ENCODE measurements around the gene SPOCK2.
A peak's percentile ranks its signal among the peaks of the same experiment; 100 is the strongest.

Gene SPOCK2

DNA sequence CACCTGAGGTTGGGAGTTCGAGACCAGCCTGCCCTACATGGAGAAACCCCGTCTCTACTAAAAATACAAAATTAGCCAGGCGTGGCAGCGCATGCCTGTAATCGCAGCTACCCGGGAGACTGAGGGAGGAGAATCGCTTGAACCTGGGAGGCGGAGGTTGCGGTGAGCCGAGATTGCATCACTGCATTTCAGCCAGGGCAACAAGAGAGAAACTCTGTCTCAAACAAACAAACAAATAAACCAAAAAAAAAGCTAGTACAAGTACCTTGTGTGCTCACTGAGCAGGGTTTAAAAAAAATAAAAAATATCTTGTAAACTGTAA, 11.2 kb upstream of the SPOCK2 start:
- TF ChIP-seq, protein P1, sequence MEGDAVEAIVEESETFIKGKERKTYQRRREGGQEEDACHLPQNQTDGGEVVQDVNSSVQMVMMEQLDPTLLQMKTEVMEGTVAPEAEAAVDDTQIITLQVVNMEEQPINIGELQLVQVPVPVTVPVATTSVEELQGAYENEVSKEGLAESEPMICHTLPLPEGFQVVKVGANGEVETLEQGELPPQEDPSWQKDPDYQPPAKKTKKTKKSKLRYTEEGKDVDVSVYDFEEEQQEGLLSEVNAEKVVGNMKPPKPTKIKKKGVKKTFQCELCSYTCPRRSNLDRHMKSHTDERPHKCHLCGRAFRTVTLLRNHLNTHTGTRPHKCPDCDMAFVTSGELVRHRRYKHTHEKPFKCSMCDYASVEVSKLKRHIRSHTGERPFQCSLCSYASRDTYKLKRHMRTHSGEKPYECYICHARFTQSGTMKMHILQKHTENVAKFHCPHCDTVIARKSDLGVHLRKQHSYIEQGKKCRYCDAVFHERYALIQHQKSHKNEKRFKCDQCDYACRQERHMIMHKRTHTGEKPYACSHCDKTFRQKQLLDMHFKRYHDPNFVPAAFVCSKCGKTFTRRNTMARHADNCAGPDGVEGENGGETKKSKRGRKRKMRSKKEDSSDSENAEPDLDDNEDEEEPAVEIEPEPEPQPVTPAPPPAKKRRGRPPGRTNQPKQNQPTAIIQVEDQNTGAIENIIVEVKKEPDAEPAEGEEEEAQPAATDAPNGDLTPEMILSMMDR (IDR thresholded peaks at IDR 0.05) = no peak
- DNase-seq (ENCODE audit: low spot score) = no peak
- Histone ChIP-seq H3K4me3 (no peak overlapping the region), H3K27ac (no peak overlapping the region)

DNA sequence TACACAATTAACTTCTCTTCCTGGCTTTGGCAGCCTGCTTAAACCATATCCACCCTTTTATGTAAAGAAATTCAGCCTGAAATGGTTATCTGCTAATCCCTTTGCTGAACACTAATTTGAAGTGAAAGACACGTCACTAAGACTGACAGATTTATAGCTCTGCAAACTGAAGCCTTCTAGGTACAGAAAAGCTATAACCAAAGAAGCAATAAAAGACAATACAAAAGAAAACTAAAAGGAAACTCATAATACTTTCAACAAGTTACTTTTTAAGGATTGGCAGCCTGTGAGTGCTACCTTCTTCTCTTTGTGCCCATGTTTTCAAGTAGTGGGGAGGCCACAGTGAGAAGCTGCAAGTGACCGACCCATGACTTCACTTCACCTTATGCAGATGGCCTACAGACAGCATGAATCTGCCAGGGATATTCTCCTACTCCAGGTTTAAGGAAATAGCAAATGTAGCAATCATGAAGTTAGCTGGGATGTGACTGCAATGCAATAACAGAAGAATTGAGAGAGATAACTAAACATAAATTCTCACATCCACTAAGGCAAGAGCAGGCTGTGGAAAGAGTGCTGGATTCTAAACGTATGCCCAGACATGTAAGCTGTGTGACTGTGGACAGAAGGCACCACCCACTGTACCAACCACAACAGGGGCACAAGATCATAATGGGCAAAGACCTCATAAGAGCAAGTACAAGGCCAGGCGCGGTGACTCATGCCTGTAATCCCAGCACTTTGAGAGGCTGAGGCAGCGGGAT, 10.7 kb upstream of the SPOCK2 start:
- no peak overlapping the region for H3K27ac ChIP-seq
- TF ChIP-seq, protein P1 (IDR thresholded peaks at IDR 0.05) = no peak
- no peak for DNase-seq (ENCODE audit: low spot score)
- no peak overlapping the region for H3K4me3 ChIP-seq

DNA sequence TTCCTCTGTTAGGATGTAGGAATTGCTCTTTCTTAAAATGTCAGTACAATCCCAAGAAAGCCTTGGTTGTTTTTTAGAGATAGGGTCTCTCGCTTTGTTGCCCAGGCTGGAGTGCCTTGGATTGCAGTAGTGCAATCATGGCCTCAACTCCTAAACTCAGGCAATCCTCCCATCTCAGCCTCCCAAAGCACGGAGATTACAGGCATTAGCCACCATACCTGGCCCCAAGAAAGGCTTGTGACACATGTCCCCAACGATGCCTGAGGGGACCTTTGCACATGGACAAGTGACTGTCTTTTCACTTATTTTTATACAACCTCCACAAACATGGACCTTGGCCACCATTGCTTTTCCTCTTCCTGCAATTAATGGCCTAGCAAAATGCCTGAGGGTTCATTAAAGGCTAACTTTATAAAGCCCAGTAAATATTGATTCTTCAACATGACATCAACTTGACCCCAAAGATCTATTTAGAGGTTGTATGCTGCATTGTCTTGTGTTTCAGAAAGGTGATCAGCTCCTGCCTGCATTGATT, 10.0 kb upstream of the SPOCK2 start:
- DNase-seq (ENCODE audit: low spot score) = no peak
- H3K27ac ChIP-seq = no peak overlapping the region
- TF ChIP-seq, protein P1 (IDR thresholded peaks at IDR 0.05) = no peak
- no peak overlapping the region for H3K4me3 ChIP-seq

DNA sequence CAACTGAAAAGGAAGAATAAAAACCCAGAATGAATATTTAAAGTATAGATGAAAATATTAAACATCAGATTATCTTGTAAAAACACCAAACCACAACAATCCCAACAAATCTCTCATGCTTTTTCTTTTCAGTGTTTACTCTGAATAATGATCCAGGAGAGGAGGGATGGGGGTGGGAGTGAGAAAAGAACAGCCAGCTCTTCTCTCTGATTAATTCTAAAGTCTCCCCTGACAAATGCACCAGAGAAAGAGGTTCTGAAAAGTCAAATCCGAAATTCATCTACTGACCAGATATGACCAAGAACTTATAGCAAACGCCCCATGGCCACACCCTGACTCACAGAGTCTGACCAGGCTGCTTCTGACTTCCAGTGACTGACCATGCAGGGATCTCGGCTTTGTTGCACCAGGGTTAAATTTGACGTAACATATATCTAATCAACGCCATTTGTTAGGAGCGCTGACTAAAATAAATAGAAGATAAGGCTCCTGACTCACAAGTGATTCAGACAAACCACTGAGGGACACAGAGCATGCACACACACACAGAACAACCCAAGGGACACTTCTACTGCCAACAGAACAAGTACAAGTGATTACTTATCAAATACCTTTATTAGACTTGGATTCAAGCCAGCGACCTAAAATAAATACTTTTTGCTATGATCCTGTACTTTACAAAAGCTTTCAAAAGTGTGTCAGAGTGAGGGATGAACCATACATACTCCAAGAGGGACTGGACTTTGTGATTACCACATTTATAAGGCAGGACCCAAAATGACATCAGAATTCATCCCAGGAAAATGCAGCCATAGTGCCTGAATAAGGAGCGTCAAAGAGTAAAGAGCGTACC, 9.3 kb upstream of the SPOCK2 start:
- no peak for DNase-seq (ENCODE audit: low spot score)
- TF ChIP-seq, protein P1 (IDR thresholded peaks at IDR 0.05) = no peak
- no peak overlapping the region for H3K4me3 ChIP-seq
- H3K27ac ChIP-seq = peak overlapping the region in 1 of 2 donors; percentile 13

DNA sequence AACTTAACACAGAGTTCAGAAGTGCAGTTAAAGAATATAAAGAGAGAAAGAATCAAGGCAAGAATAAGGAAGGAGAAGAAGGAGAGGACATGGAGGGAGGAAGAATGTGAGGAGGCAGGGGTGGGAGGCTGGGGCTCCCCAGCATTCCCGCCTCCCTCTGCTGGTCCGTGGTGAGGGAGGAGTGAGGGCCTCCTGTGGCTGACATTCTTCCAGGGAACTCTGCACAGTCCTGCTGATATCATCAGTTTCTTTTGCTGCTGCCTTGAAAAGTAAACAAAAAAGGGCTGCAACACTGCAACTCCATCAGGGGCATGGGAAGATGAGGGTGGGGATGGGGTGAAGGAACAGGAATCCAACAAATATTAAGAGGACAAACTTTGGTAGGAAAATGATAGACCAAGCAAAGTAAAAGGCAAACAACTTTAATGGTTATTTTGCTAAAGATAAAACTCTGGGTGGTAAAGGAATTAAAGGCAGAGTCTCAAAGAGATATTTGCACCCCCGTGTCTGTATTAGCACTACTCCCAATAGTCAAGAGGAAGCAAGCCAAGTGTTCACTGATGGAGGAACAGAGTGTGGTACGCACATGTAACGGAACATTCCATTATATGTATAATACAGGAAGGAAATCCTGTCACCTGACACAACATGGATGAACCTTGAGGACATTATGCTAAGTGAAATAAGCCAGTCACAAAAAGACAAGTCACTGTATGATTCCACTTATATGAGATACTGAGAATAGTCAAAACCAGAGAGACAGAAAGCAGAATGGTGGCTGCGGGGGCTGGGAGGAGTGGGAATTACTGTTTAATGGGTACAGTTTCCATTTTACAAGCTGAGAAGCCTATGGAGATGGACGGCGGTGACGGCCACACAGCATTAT, 8.0 kb upstream of the SPOCK2 start:
- no peak for DNase-seq (ENCODE audit: low spot score)
- TF ChIP-seq, protein P1 (IDR thresholded peaks at IDR 0.05) = no peak
- no peak overlapping the region for H3K27ac ChIP-seq
- no peak overlapping the region for H3K4me3 ChIP-seq

DNA sequence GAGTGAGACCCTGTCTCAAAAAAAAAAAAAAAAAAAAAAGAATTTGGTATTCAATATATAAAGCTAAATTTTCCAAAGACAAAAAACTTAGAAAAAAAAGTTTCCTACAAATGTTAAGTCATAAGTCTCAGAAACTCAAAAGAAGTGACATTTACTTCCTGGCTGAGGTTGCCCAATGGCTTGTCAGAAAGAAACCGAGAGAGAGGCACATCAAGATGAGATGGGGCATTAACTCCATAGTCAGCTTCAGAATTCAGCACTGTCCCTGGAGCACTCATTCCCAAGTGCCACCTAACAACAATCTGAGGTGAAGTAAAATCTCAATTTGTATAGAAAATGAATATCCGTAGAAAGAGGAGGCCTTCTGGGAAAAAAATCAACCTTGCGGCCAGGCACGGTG, 6.8 kb upstream of the SPOCK2 start:
- no peak for DNase-seq (ENCODE audit: low spot score)
- Histone ChIP-seq H3K27ac (no peak overlapping the region), H3K4me3 (no peak overlapping the region)
- TF ChIP-seq, protein P1 (IDR thresholded peaks at IDR 0.05) = no peak
